NCI-H2196 treated with DMSO at 0.1 percent for 48 hours (cell line): ENCODE measurements around the gene ZNF230.

Experiments used
- DNase-seq: peaks from one replicate; lab custom pipeline; 2025; ENCODE audit not compliant: unreplicated experiment; lab: John Stamatoyannopoulos, UW

The ZNF230 gene

DNA sequence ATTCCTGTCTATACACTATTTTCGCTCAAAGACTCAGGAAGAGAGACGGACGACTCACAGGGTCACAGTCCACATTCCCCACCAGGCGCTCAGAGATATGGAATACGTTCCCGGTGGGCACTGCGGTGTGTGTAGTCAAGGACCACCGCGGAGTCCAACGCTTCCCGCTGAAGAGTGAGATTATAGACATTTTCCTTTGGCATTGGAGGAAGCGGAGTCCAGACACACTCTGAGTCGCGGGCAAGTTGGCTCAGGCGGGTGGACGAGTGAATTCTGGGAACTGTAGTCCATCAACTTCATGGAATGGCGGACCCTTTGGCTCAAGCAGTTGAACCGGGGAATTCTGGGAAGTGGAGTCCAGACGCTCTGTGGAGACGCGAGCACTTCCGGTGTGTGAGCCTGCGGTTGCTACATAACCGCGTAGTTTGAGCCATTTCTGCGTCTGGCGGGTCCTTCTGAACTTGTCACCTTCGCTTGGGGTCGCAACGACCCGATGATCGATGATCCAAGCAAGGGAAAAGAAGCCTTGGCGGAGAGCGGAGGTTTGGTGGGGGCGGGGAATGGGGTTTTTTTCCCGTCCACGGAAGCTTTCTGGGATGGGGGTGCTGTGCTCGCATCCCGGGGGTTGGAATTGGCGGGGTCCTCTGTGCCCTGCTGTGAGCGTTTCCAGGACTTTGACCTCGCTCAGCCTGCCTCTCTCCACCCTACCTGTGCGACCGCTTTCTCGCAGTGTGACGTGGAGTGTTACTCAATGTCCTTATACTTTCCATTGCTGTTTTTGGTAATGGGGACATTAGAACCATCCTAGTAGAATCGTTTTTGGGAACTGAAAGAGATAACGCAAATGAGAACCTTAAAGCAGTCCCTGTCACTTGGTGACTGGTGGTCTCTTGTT is at the start of gene ZNF230:
ZNF230 (plus strand) TSS at position 392 of the 895 bp plus-strand sequence. CDS start 4,122 bp downstream, outside the sequence.
- DNase-seq, result peak; percentile 89

- no peak for DNase-seq
Observed at GRCh38 chr19:43956827-43957226, 45.9 kb upstream of the ZNF230 start.

GRCh38 chr19:43957891-43958290 is 44.9 kb upstream of the ZNF230 start:
- DNase-seq, result no peak

- DNase-seq, result no peak
Observed at GRCh38 chr19:43960411-43960810, 42.3 kb upstream of the ZNF230 start.

GRCh38 chr19:43966079-43966694 is 36.6 kb upstream of the ZNF230 start:
- no peak for DNase-seq

- no peak for DNase-seq
Observed at GRCh38 chr19:43976732-43977131, 26.0 kb upstream of the ZNF230 start.

DNA sequence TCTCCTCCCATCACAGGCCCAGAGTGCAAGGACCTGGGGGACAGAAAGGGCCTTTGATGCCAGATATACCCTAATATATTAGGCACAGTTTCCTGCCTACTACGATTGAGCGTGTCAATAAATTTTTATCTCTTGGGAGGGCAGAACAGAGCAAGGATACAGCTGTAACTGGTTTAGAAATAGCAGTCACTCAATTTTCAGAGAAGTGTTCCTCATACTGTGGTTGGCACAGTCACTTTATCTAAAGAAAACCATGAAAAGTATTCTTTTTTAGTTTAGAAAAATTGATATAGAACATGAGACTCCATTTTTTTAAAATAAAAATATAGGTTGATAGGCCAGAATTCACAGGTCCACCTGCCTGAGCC is 19.2 kb upstream of the ZNF230 start:
- DNase-seq, result no peak

DNA sequence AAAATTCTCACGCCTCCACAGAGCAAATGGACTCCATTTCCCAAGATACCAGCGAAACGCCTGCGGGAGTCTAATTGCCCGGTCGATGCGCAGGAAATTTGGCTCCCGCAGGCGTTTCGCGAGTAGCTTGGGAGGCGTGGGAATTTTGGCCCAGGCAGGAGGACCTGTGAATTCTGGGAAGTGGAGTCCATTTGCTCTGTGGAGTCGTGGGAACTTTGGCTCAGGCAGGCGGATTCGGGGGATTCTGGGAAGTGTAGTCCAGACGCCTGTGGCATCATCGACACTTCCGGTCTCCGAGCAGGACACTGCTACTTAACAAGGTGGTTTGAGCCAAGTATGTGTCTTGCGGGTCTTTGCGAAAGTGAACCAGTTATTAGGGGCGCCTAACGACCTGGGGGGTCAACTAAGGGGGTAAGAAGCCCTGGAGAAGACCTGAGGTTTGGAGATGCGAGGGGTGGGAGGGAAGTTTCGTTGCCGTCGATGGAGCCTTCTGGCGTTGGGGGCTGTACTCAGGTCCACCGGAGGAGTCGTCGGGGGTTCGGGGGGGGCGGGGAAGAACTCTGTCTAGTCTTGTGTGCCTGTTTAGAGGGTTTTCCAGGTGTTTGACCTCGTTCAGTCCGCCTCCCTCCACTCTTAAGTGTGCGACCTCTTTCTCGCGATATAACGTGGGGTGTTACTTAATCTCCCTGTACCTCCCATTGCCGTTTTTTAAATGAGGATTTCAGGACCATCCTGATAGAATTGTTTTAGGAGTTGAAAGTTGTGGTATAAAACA is 18.7 kb upstream of the ZNF230 start, which contains the start of gene ZNF155:
ZNF155 (plus strand) TSS at position 277 of the 775 bp plus-strand sequence. CDS start 4,356 bp downstream, outside the sequence.
- DNase-seq, result peak; percentile 95

DNA sequence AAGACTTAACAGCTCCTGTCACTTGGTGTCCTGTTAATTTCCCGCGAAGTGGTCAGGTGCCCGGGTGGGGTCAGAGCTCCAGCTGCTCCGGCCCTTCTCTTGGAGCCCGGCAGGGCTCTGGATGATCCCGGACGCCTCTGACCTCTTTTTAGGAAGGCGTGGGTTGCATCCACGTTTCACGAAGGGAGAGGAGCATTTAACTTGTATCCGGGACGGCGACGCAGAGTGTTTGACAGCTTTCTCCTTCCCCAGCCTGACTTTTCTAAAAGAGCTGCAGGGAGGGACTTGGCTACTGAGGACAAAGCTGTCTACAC is 18.1 kb upstream of the ZNF230 start:
- no peak for DNase-seq

DNA sequence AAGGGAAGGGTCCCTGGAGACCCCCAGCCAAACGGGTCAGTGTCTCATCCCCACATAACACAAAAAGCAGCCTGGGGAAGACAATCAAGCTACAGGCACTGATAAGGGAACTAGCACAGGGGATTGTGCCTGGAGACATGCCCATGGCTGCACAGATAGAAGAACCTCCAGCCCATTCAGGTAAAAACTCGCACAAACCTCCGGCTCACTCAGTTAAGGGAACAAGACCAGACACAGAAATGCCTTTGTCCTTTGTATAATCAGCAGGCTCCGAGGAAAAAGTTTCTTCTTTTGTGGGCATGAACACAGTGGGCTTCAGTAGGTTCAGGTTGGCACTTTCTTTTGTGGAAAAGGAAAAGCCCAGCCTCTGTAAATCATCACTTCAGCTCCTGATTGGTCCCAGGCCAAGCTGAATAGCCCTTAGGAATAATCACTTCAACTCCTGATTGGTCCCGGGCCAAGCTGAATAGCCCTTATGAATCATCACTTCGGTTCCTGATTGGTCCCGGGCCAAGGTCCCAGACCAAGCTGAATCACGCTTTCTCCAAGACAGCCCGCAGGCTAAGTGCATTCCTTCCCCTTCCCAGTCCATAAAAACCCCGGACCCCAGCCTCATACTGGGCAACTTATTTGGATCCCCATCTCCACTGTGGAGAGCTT is 5.0 kb upstream of the ZNF230 start:
- DNase-seq, result no peak

DNA sequence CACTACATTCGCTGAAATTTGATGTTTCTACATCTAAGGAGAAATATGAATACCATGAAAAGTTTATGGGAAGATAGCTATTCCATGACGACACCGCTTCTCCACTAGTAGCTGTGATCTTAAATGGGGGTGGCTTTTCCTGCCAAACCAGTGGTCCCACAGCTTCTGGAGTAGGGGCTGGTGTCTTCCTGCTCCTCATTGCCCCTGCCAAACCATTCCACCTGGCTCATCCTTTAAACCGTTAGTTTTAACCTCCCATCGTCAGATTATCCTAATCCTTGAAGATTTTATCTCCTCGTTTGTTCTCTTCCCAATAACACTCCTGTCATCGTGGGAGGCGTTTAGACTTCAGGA is 568 bp upstream of the ZNF230 start:
- no peak for DNase-seq

DNA sequence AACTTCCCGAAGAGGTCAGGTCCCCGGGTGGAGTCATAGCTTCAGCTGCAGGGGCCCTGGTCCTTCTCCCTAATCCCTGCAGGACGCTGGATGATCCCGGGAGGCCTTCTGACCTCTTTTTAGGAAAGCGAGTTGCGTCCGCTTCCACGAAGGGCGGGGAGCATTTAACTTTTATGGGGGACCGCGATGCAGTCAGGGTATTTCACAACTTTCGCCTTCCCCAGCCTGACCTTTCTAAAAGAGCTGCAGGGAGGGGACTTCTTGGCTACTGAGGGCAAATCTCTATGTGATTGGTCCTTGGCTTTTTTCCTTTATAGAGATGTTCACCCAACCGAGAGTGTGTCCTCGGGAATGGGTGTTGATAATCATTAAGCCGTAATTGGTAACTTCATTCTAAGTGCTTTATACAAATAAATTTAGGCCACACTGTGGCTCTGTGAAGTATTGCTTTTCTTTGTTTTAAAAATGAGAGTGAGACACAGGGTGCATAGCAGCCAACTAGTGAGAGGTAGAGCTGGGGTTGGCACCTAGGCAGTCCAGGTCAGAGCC is 778 bp downstream of the ZNF230 start:
- DNase-seq, result no peak

GRCh38 chr19:44005973-44006372 is 3.2 kb downstream of the ZNF230 start:
- no peak for DNase-seq

- no peak for DNase-seq
Observed at GRCh38 chr19:44007473-44007872, 4.7 kb downstream of the ZNF230 start.

DNA sequence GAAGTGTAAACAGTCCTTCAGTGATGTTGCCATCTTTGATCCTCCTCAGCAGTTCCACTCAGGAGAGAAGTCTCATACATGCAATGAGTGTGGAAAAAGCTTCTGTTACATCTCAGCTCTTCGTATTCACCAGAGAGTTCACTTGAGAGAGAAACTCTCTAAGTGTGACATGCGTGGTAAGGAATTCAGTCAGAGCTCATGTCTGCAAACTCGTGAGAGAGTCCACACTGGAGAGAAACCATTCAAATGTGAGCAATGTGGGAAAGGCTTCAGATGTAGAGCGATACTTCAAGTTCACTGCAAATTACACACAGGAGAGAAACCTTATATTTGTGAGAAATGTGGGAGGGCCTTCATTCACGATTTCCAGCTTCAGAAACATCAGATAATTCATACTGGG is 7.7 kb downstream of the ZNF230 start:
- no peak for DNase-seq

DNA sequence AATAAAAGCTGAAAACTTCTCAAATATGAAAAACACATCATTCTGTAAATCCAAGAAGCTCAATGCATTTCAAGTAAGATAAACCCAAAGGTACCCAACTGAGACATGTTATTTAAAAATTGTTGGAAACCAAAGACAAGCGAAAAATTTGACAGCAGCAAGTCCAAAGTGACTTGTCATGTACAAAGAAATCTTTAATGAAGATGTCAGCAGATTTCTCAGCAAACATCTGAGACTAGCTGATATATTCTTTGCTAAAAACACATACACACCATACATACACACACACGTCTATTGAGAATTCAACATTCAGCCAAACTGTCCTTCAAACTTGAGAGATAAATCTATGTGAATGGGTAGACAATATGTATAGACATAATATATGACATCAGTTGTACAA is 16.7 kb downstream of the ZNF230 start:
- no peak for DNase-seq

DNA sequence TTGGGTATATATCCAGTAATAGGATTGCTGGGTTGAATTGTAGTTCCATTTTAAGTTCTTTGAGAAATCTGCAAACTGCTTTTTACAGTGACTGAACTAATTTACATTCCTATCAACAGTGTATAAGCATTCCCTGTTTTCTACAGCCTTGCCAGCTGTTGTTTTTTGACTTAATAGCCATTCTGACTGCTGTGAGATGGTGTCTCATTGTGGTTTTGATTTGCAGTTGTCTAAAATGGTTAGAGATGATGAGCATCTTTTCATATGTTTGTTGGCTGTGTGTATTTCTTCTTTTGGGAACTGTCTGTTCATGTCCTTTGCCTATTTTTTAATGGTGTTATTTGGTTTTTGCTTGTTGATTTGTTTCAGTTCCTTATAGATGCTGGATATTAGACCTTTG is 18.5 kb downstream of the ZNF230 start:
- DNase-seq, result no peak

- no peak for DNase-seq
Observed at GRCh38 chr19:44024900-44025216, 22.1 kb downstream of the ZNF230 start.

DNA sequence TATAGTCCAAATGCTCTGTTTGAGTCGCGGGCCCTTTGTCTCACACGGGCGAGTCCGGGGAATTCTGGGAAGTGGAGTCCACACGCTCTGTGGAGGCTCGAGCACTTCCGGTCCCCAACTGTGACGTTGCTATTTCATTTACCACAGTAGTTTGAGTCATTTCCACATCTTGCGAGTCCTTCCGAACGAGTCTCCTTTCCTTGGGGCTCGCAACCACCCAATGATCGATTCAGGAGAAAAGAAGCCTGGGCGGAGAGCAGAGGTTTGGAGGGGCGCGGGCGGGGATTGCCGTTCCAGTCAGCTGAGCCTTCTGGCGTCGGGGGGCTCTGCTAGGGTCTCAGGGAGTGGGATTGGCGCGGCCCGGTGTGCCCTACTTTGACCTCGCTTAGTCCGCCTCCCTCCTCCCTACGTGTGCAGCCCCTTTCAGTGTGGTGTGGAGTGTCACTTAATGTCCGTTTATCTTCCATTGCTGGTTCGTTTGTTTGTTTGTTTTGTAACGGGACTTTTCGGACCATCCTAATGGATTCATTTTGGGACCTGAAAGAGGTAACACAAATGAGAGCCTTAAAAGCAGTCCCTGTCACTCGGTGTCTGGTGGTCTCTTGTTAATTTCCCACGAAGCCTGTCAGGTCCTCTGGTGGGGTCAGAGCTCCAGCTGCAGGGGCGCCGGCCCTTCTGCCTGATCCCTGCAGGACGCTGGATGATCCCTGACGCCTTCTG is 22.6 kb downstream of the ZNF230 start, which contains the start of gene ZNF222:
ZNF222 (plus strand) TSS at position 163 of the 720 bp plus-strand sequence; CDS start at position 221, 58 bp downstream.
- DNase-seq, result peak; percentile 45

GRCh38 chr19:44026622-44027021 is 23.9 kb downstream of the ZNF230 start:
- DNase-seq, result no peak
